NCI-H187 (cell line): ENCODE data around the gene WWOX.

Experiments
- DNase-seq, 2 experiments: peaks; one replicate each; lab custom pipeline; 2025; lab: John Stamatoyannopoulos, UW

The WWOX gene

GRCh38 chr16:78768718-78769117, 669.3 kb downstream of the WWOX start:
- no peak for DNase-seq

GRCh38 chr16:78770353-78771091, 671.1 kb downstream of the WWOX start:
- DNase-seq: peak in 1 of 2 experiments; percentile 3

- no peak for DNase-seq
Observed at GRCh38 chr16:78773291-78773702, 673.8 kb downstream of the WWOX start.

- no peak for DNase-seq
Observed at GRCh38 chr16:78773706-78774105, 674.3 kb downstream of the WWOX start.

- DNase-seq: no peak
Observed at GRCh38 chr16:78775161-78775561, 675.7 kb downstream of the WWOX start.

GRCh38 chr16:78778101-78779004, 678.9 kb downstream of the WWOX start:
- DNase-seq: no peak

- no peak for DNase-seq
Observed at GRCh38 chr16:78780808-78781207, 681.4 kb downstream of the WWOX start.

GRCh38 chr16:78782572-78782971, 683.1 kb downstream of the WWOX start:
- DNase-seq: no peak

- no peak for DNase-seq
Observed at GRCh38 chr16:78783570-78784079, 684.2 kb downstream of the WWOX start.

- DNase-seq: no peak
Observed at GRCh38 chr16:78784771-78785170, 685.3 kb downstream of the WWOX start.

GRCh38 chr16:78785218-78785617, 685.8 kb downstream of the WWOX start:
- DNase-seq: no peak

GRCh38 chr16:78786635-78787034, 687.2 kb downstream of the WWOX start:
- no peak for DNase-seq

GRCh38 chr16:78788276-78788675, 688.8 kb downstream of the WWOX start:
- no peak for DNase-seq

GRCh38 chr16:78788696-78789095, 689.2 kb downstream of the WWOX start:
- DNase-seq: no peak

GRCh38 chr16:78789561-78789960, 690.1 kb downstream of the WWOX start:
- no peak for DNase-seq

- no peak for DNase-seq
Observed at GRCh38 chr16:78791011-78791410, 691.6 kb downstream of the WWOX start.

- no peak for DNase-seq
Observed at GRCh38 chr16:78791926-78792325, 692.5 kb downstream of the WWOX start.

- DNase-seq: no peak
Observed at GRCh38 chr16:78792952-78793351, 693.5 kb downstream of the WWOX start.

GRCh38 chr16:78794581-78795250, 695.3 kb downstream of the WWOX start:
- DNase-seq: no peak

- no peak for DNase-seq
Observed at GRCh38 chr16:78795433-78795832, 696.0 kb downstream of the WWOX start.

GRCh38 chr16:78796221-78796866, 696.9 kb downstream of the WWOX start:
- DNase-seq: no peak

- no peak for DNase-seq
Observed at GRCh38 chr16:78799429-78799828, 700.0 kb downstream of the WWOX start.
